Measurements from ENCODE around the gene MROH8.

- TF ChIP-seq ZNF8 (CRISPR knock-in tag; IDR thresholded peaks at IDR 0.05) (no peak), SNAI2 (CRISPR knock-in tag; IDR thresholded peaks at IDR 0.05) (no peak), CREB5 (CRISPR knock-in tag; IDR thresholded peaks at IDR 0.05; ENCODE audit: low read depth) (no peak), ZNF70 (CRISPR knock-in tag; IDR thresholded peaks at IDR 0.05) (no peak)
These were observed 42.7 kb upstream of the MROH8 start for GRCh38 chr20:37222086-37222485.

Measured in SK-N-SH treated with all-trans-retinoic acid at 6 μM for 48 hours (cell line).